ENCODE results near the gene EPHB2. TPM values are rescaled to one million over a fixed set of nuclear protein-coding genes. Genes with fewer than 3 reads are reported as not detected.

The EPHB2 gene
- total RNA-seq, 4 donors from 2014 or later = 7.5 to 27.3 (median 23.8) TPM

GRCh38 chr1:22792396-22793160 lies 81.9 kb downstream of the EPHB2 start:
- DNase-seq = no peak
- TF ChIP-seq POLR2A (IDR thresholded peaks at IDR 0.05) = no peak
- TF ChIP-seq CTCF (IDR thresholded peaks at IDR 0.05) = no peak
- H3K9me3 ChIP-seq = no peaks in the 10 kb centered on the region
- H3K36me3 ChIP-seq = no peaks in the 10 kb centered on the region
- H3K4me3 ChIP-seq (replicated peaks in 1 of 3) = no peak overlapping the region
- H3K27me3 ChIP-seq = no peaks in the 10 kb centered on the region
- no peak overlapping the region for H3K27ac ChIP-seq
- intact Hi-C loops (cut with DNase I) = no loop called here
- WGBS, 2 donors = 68 to 79% methylated on average over 6 of the region's 6 CpGs
- H3K4me1 ChIP-seq = peaks cover 26 to 46% of the 10 kb centered on the region in 2 donors

GRCh38 chr1:22793647-22794046 lies 83.0 kb downstream of the EPHB2 start:
- H3K4me1 ChIP-seq = peaks cover 21 to 35% of the 10 kb centered on the region in 2 donors
- no peak for TF ChIP-seq POLR2A (IDR thresholded peaks at IDR 0.05)
- TF ChIP-seq CTCF (IDR thresholded peaks at IDR 0.05) = no peak
- no peaks in the 10 kb centered on the region for H3K9me3 ChIP-seq
- H3K36me3 ChIP-seq = no peaks in the 10 kb centered on the region
- H3K27ac ChIP-seq = no peak overlapping the region
- intact Hi-C loops (cut with DNase I) = no loop called here
- no peaks in the 10 kb centered on the region for H3K27me3 ChIP-seq
- DNase-seq = no peak
- no peak overlapping the region for H3K4me3 ChIP-seq (replicated peaks in 1 of 3)
- 94 to 96% methylated on average over 3 of the region's 3 CpGs for WGBS, 2 donors

GRCh38 chr1:22794647-22795365 lies 84.2 kb downstream of the EPHB2 start:
- intact Hi-C loops (cut with DNase I) = no loop called here
- Histone ChIP-seq H3K4me1 (peaks cover 21 to 24% of the 10 kb centered on the region in 2 donors), H3K27me3 (no peaks in the 10 kb centered on the region), H3K36me3 (no peaks in the 10 kb centered on the region), H3K9me3 (no peaks in the 10 kb centered on the region), H3K27ac (peak overlapping the region in 2 of 3 donors; percentile 31 to 56), H3K4me3 (replicated peaks in 1 of 3) (no peak overlapping the region)
- TF ChIP-seq POLR2A (IDR thresholded peaks at IDR 0.05) = no peak
- TF ChIP-seq CTCF (IDR thresholded peaks at IDR 0.05) = no peak
- WGBS, 2 donors = 42 to 55% methylated on average over 8 of the region's 8 CpGs
- DNase-seq = no peak

- no peak overlapping the region for H3K4me3 ChIP-seq (replicated peaks in 1 of 3)
- H3K9me3 ChIP-seq = no peaks in the 10 kb centered on the region
- no peaks in the 10 kb centered on the region for H3K36me3 ChIP-seq
- intact Hi-C loops (cut with DNase I) = no loop called here
- H3K27me3 ChIP-seq = no peaks in the 10 kb centered on the region
- no peak for TF ChIP-seq CTCF (IDR thresholded peaks at IDR 0.05)
- TF ChIP-seq POLR2A (IDR thresholded peaks at IDR 0.05) = no peak
- 85 to 88% methylated on average over 4 of the region's 4 CpGs for WGBS, 2 donors
- peaks cover 17 to 20% of the 10 kb centered on the region in 2 donors for H3K4me1 ChIP-seq
- no peak overlapping the region for H3K27ac ChIP-seq
- DNase-seq = no peak
Measured at GRCh38 chr1:22795366-22795714, 84.7 kb downstream of the EPHB2 start.

GRCh38 chr1:22796642-22797041 lies 86.0 kb downstream of the EPHB2 start:
- no peak for DNase-seq
- Histone ChIP-seq H3K36me3 (no peaks in the 10 kb centered on the region), H3K4me3 (replicated peaks in 1 of 3) (no peak overlapping the region), H3K9me3 (no peaks in the 10 kb centered on the region), H3K27me3 (no peaks in the 10 kb centered on the region), H3K27ac (no peak overlapping the region), H3K4me1 (peaks cover 11% of the 10 kb centered on the region in 2 donors)
- intact Hi-C loops (cut with DNase I) = no loop called here
- WGBS, 2 donors = 75 to 82% methylated on average over 4 of the region's 4 CpGs
- TF ChIP-seq POLR2A (IDR thresholded peaks at IDR 0.05) (no peak), CTCF (IDR thresholded peaks at IDR 0.05) (no peak)
